ENCODE data around the gene GRM8. TPM values are rescaled to one million over a fixed set of nuclear protein-coding genes. Genes with fewer than 3 reads are reported as not detected.

Gene GRM8
- polyA plus RNA-seq, 1 donor = 0.04 TPM

DNA sequence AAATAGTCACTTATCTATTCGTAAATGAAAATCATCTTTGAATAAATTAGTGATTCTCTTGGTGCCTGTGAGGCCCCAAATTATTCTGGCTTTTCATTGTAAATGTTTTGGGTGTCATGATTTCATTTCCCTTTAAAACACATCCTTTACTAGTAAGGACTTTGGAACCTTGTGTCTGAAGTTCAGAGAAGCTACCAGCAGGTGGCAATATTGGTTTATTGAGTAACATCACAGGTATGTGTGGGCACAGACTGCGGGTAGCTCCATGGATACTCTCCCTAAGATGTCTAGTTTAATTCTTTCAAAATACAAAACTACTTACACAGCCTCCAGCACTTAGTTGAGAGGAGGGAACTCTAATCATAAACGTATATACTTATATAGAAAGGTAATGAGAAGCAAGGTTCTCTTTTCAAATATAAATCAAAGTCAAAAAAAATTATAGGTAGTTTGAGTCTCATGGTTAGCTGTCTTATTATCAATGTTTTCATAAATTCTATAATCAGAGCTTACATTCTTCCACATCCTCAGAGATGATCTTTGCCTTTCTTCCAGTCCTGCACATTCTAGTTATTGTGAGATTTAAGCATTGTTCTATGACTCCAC is 449.6 kb downstream of the GRM8 start:
- no peaks in the 10 kb centered on the region for H3K36me3 ChIP-seq (ENCODE audit: control insufficient read depth, insufficient read depth, low read length)
- no peaks in the 10 kb centered on the region for H3K27me3 ChIP-seq (ENCODE audit: control insufficient read depth, insufficient read depth, low read length)
- peaks cover 5% of the 10 kb centered on the region for H3K9me3 ChIP-seq (ENCODE audit: control insufficient read depth, low read depth, low read length)
- WGBS (ENCODE audit: insufficient coverage, low lambda C conversion rate) = no CpG with 5 or more reads among the region's 3 CpGs
- H3K27ac ChIP-seq (ENCODE audit: low read length) = no peak overlapping the region
- DNase-seq = peak; percentile 30 to 55
- H3K4me3 ChIP-seq (ENCODE audit: low read length) = no peak overlapping the region
- no peaks in the 10 kb centered on the region for H3K4me1 ChIP-seq (ENCODE audit: control insufficient read depth, insufficient read depth, low read length)

DNA sequence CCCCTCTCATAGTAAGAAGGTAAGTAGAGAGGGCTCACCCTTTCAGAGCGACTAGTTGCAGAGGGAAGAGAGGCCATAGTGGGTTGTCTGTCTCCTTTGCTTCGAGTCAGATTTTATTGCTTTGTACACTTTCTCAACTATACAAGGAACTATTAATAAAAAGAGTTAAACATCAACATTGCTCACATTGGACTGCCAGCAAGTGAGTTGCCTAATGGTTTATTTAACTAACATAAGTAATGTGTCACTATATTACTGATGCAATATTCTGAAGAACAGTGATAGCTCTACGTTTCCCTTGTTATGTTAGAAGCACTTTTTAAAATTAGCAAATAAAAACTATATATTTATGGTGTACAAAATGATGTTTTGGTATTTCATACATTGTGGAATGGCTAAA is 451.0 kb downstream of the GRM8 start:
- Histone ChIP-seq H3K27me3 (ENCODE audit: control insufficient read depth, insufficient read depth, low read length) (no peaks in the 10 kb centered on the region), H3K4me1 (ENCODE audit: control insufficient read depth, insufficient read depth, low read length) (no peaks in the 10 kb centered on the region), H3K9me3 (ENCODE audit: control insufficient read depth, low read depth, low read length) (peaks cover 3% of the 10 kb centered on the region), H3K27ac (ENCODE audit: low read length) (no peak overlapping the region), H3K36me3 (ENCODE audit: control insufficient read depth, insufficient read depth, low read length) (no peaks in the 10 kb centered on the region), H3K4me3 (ENCODE audit: low read length) (no peak overlapping the region)
- 20% methylated on average over 2 of the region's 3 CpGs for WGBS (ENCODE audit: insufficient coverage, low lambda C conversion rate)
- DNase-seq = peak in 1 of 2 donors; percentile 9

DNA sequence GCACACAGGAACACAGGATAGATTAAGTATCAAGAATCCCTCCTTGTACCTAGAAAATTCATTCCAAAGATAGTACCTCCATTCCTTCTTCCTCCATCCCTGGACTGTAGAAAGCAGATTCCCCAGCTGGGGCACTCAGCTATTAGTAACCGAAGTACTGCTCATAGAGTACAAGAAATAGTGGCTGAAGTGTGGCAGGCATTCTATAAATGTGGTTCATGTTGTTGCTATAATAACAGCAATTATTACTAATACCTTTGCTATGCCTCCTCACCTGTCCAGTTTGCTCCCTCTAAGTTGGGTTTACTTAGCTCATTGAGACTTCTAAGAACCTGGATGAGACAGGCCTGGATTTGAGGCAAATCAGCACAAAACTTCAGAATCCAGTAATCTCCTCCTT is 453.2 kb downstream of the GRM8 start:
- no peaks in the 10 kb centered on the region for H3K36me3 ChIP-seq (ENCODE audit: control insufficient read depth, insufficient read depth, low read length)
- no peak overlapping the region for H3K4me3 ChIP-seq (ENCODE audit: low read length)
- no peaks in the 10 kb centered on the region for H3K9me3 ChIP-seq (ENCODE audit: control insufficient read depth, low read depth, low read length)
- no peaks in the 10 kb centered on the region for H3K4me1 ChIP-seq (ENCODE audit: control insufficient read depth, insufficient read depth, low read length)
- no peak for DNase-seq
- no peak overlapping the region for H3K27ac ChIP-seq (ENCODE audit: low read length)
- no CpG with 5 or more reads among the region's 1 CpG for WGBS (ENCODE audit: insufficient coverage, low lambda C conversion rate)
- no peaks in the 10 kb centered on the region for H3K27me3 ChIP-seq (ENCODE audit: control insufficient read depth, insufficient read depth, low read length)

DNA sequence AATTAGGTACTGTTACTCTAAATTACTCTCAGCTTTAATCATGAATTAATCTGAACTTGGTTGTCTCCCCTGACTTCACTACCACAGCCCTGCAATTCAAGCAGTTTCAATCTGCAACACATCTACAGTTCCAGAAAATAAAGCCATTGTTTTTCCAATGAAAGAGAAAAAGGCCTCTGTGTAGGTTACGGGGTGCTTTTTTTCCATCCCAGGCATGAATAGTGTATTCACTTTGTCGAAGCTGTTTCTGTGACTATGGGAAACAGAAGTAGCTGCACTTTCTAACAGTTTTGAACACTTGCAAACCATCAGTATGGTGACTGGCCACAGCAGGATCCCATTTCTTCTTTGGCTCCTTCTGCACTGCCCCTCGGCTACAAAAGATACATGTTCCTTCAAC is 460.2 kb downstream of the GRM8 start:
- DNase-seq = no peak
- H3K27ac ChIP-seq (ENCODE audit: low read length) = no peak overlapping the region
- WGBS (ENCODE audit: insufficient coverage, low lambda C conversion rate) = no CpG with 5 or more reads among the region's 3 CpGs
- H3K4me1 ChIP-seq (ENCODE audit: control insufficient read depth, insufficient read depth, low read length) = no peaks in the 10 kb centered on the region
- H3K4me3 ChIP-seq (ENCODE audit: low read length) = no peak overlapping the region
- no peaks in the 10 kb centered on the region for H3K27me3 ChIP-seq (ENCODE audit: control insufficient read depth, insufficient read depth, low read length)
- H3K9me3 ChIP-seq (ENCODE audit: control insufficient read depth, low read depth, low read length) = no peaks in the 10 kb centered on the region
- H3K36me3 ChIP-seq (ENCODE audit: control insufficient read depth, insufficient read depth, low read length) = no peaks in the 10 kb centered on the region

DNA sequence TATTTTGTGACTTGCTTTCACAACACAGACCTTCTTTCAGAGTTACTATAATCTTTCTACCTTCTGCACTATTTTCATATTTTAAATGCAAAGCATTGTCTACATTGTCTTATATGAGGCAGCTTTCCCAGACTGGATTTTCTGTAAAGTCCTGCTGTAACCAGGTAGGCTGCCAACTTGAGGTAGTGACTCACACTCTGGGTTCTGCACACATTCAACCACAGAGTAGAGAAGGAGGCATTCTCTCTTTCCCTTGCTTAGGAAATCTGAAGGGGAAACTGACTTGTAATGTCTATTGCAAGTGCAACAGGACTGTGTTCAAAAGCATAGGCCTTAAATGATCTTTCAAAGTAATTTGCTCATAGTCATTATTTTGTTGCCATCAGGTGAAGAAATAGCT is 461.4 kb downstream of the GRM8 start:
- no peaks in the 10 kb centered on the region for H3K27me3 ChIP-seq (ENCODE audit: control insufficient read depth, insufficient read depth, low read length)
- no peak for DNase-seq
- H3K4me3 ChIP-seq (ENCODE audit: low read length) = no peak overlapping the region
- no peak overlapping the region for H3K27ac ChIP-seq (ENCODE audit: low read length)
- H3K36me3 ChIP-seq (ENCODE audit: control insufficient read depth, insufficient read depth, low read length) = no peaks in the 10 kb centered on the region
- no peaks in the 10 kb centered on the region for H3K9me3 ChIP-seq (ENCODE audit: control insufficient read depth, low read depth, low read length)
- H3K4me1 ChIP-seq (ENCODE audit: control insufficient read depth, insufficient read depth, low read length) = no peaks in the 10 kb centered on the region

DNA sequence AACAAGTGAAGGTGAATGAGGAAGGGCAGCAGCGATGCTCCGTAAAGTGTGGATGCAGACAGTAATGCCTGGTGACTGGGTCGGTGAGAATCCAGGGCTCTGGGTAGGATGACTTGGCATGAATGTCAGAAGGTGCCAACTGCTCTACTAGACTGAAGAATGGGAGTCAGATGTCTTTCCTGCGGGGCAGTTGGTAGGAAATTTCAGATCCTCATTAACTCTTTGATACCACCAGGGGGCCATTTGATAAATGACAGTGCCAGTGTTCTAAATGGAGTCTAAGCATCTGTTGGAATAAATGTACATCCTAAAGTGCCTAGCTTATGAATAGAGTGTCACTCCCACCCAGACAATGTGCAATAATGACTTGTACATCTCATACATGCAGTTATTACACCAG is 462.0 kb downstream of the GRM8 start:
- Histone ChIP-seq H3K4me3 (ENCODE audit: low read length) (no peak overlapping the region), H3K27ac (ENCODE audit: low read length) (no peak overlapping the region), H3K27me3 (ENCODE audit: control insufficient read depth, insufficient read depth, low read length) (no peaks in the 10 kb centered on the region), H3K9me3 (ENCODE audit: control insufficient read depth, low read depth, low read length) (no peaks in the 10 kb centered on the region), H3K36me3 (ENCODE audit: control insufficient read depth, insufficient read depth, low read length) (no peaks in the 10 kb centered on the region), H3K4me1 (ENCODE audit: control insufficient read depth, insufficient read depth, low read length) (no peaks in the 10 kb centered on the region)
- no CpG with 5 or more reads among the region's 4 CpGs for WGBS (ENCODE audit: insufficient coverage, low lambda C conversion rate)
- no peak for DNase-seq

DNA sequence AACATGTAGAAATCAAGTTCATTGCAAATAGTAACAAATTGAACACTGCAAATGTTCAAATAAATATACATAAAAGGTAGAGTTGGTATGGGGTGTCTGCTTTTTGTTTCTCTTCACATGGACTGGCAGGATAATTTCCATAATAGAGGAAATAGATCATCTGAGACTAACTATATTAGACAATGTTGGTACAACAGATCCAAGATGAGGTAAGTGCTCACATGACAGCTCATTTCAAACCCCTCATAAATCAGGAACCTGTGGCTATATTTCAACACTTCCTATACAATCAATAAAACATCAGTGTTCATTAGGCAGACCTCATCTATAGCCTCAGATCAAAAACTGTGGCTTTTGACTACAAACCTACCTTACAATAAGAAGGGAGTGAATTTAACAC is 469.1 kb downstream of the GRM8 start:
- no peaks in the 10 kb centered on the region for H3K9me3 ChIP-seq (ENCODE audit: control insufficient read depth, low read depth, low read length)

DNA sequence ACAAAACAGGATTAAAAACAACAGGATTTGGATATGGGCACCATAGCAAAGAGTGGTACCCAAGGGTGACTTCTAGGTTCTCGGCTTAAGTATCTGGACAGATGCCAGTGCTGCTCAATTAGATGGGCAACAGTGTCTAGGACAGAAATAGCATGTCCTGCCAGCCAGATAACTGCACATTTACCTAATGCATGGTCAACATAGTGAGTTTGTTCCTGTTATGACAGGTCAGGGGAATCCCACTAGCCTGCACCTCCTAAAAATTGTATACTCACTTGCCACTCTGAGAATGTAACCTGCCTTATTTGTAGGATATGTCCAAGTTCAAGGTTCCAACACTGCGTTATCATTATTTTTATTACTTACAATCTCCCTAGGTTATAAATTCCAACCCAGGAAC is 471.7 kb downstream of the GRM8 start:
- no CpG with 5 or more reads among the region's 2 CpGs for WGBS (ENCODE audit: insufficient coverage, low lambda C conversion rate)
- Histone ChIP-seq H3K27ac (ENCODE audit: low read length) (no peak overlapping the region), H3K27me3 (ENCODE audit: control insufficient read depth, insufficient read depth, low read length) (no peaks in the 10 kb centered on the region), H3K4me1 (ENCODE audit: control insufficient read depth, insufficient read depth, low read length) (no peaks in the 10 kb centered on the region), H3K36me3 (ENCODE audit: control insufficient read depth, insufficient read depth, low read length) (no peaks in the 10 kb centered on the region), H3K9me3 (ENCODE audit: control insufficient read depth, low read depth, low read length) (no peaks in the 10 kb centered on the region), H3K4me3 (ENCODE audit: low read length) (no peak overlapping the region)
- no peak for DNase-seq

More for the DNA sequence above, 469.1 kb downstream of the GRM8 start:
- Histone ChIP-seq H3K4me3 (ENCODE audit: low read length) (no peak overlapping the region), H3K27me3 (ENCODE audit: control insufficient read depth, insufficient read depth, low read length) (no peaks in the 10 kb centered on the region), H3K4me1 (ENCODE audit: control insufficient read depth, insufficient read depth, low read length) (no peaks in the 10 kb centered on the region), H3K36me3 (ENCODE audit: control insufficient read depth, insufficient read depth, low read length) (no peaks in the 10 kb centered on the region), H3K27ac (ENCODE audit: low read length) (no peak overlapping the region)
- DNase-seq = no peak

DNA sequence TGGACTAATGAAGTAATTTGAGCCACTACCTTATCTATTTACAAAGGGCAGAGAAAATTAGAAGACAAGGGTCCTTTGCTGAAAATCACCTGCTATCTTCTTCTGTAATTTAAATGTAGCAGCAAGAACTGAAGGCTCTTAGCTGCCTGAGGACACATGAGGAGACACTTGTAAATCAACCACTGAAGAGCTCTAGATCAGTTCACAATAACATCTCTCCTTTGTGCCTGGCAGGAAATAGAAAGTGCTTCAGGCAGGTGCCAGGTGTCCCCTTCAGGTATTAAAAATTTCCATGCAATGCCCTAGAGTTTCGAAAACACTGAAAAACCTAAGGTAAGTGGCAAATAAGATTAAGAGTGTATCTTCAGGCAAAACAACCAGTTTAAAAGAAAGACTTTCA is 474.6 kb downstream of the GRM8 start:
- no peaks in the 10 kb centered on the region for H3K27me3 ChIP-seq (ENCODE audit: control insufficient read depth, insufficient read depth, low read length)
- H3K4me1 ChIP-seq (ENCODE audit: control insufficient read depth, insufficient read depth, low read length) = no peaks in the 10 kb centered on the region
- H3K9me3 ChIP-seq (ENCODE audit: control insufficient read depth, low read depth, low read length) = no peaks in the 10 kb centered on the region
- DNase-seq = no peak
- H3K36me3 ChIP-seq (ENCODE audit: control insufficient read depth, insufficient read depth, low read length) = no peaks in the 10 kb centered on the region
- WGBS (ENCODE audit: insufficient coverage, low lambda C conversion rate) = 100% methylated on average over 1 of the region's 1 CpG
- no peak overlapping the region for H3K4me3 ChIP-seq (ENCODE audit: low read length)
- no peak overlapping the region for H3K27ac ChIP-seq (ENCODE audit: low read length)

DNA sequence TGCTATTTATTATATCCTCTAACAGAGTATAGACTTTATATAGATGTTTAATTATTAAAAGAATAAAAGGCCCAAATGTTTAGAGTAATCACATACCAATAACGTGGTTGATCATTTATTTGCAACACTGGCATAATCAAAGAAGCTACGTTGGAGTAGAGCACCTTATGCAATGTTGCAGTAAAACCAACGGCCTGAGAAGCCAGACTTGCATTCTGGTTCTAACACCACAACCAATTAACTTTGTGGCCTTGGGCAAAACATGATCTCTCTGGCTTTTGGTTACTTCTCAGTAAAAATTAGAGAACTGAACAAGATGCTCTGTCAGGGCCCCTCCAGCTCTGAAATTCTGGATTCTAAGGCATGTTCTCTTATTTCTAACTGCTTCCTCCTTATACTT is 476.2 kb downstream of the GRM8 start:
- Histone ChIP-seq H3K4me3 (ENCODE audit: low read length) (no peak overlapping the region), H3K27me3 (ENCODE audit: control insufficient read depth, insufficient read depth, low read length) (no peaks in the 10 kb centered on the region), H3K36me3 (ENCODE audit: control insufficient read depth, insufficient read depth, low read length) (no peaks in the 10 kb centered on the region), H3K4me1 (ENCODE audit: control insufficient read depth, insufficient read depth, low read length) (no peaks in the 10 kb centered on the region), H3K9me3 (ENCODE audit: control insufficient read depth, low read depth, low read length) (no peaks in the 10 kb centered on the region), H3K27ac (ENCODE audit: low read length) (no peak overlapping the region)
- no peak for DNase-seq
- WGBS (ENCODE audit: insufficient coverage, low lambda C conversion rate) = no CpG with 5 or more reads among the region's 3 CpGs

DNA sequence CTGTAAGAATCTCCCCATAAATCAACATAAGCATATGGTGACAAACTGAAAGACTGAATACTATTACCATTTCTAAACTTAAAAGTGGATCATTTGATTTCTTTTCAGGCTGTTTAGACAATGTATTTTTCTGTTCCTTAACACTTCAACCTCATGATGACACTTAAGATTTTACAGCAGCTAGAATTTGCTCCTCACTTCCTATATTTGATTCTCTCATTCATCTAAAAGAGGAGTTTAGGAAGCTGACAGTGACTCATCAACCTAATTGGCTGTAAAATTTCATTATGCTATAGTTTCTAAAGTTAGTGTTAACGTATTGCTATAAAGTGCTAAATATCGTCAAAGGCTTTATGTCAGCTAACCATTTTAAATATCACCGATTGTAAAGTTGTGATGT is 478.7 kb downstream of the GRM8 start:
- H3K9me3 ChIP-seq (ENCODE audit: control insufficient read depth, low read depth, low read length) = no peaks in the 10 kb centered on the region
- no peaks in the 10 kb centered on the region for H3K27me3 ChIP-seq (ENCODE audit: control insufficient read depth, insufficient read depth, low read length)
- DNase-seq = no peak
- H3K4me3 ChIP-seq (ENCODE audit: low read length) = no peak overlapping the region
- H3K27ac ChIP-seq (ENCODE audit: low read length) = no peak overlapping the region
- WGBS (ENCODE audit: insufficient coverage, low lambda C conversion rate) = no CpG with 5 or more reads among the region's 3 CpGs
- H3K4me1 ChIP-seq (ENCODE audit: control insufficient read depth, insufficient read depth, low read length) = no peaks in the 10 kb centered on the region
- no peaks in the 10 kb centered on the region for H3K36me3 ChIP-seq (ENCODE audit: control insufficient read depth, insufficient read depth, low read length)
